ENCODE measurements around the gene DENND11. TPM values are rescaled to one million over a fixed set of nuclear protein-coding genes. Genes with fewer than 3 reads are reported as not detected.

The DENND11 gene
- polyA plus RNA-seq, 5 donors, result 30.4 to 50.4 (median 40.0) TPM

Other genes starting within 250 kb of the DENND11 start
- 10 to 100 TPM; 34.6 to 41.5 (median 40.2) TPM for gene AGK, start 150.8 kb downstream of the DENND11 start, polyA plus RNA-seq (ENCODE audit: insufficient read depth in 1 of 5, insufficient read length in 5 of 5, low replicate concordance in 1 of 5)
- gene WEE2, start 6.2 kb upstream of the DENND11 start, polyA plus RNA-seq (ENCODE audit: insufficient read depth in 1 of 5, insufficient read length in 5 of 5, low replicate concordance in 1 of 5), result under 1 TPM; 0.26 to 0.60 (median 0.44) TPM
- 100 to 1,000 TPM; 115 to 148 (median 119) TPM for gene SSBP1, start 36.2 kb upstream of the DENND11 start, polyA plus RNA-seq (ENCODE audit: insufficient read depth in 1 of 5, insufficient read length in 5 of 5, low replicate concordance in 1 of 5)
- 1 to 10 TPM in 4 of 5 donors, under 1 TPM in 1; 0.24 to 2.5 (median 2.0) TPM for gene TAS2R3, start 61.9 kb upstream of the DENND11 start, polyA plus RNA-seq (ENCODE audit: insufficient read depth in 1 of 5, insufficient read length in 5 of 5, low replicate concordance in 1 of 5)
- 1 to 10 TPM; 1.9 to 6.3 (median 5.5) TPM for gene TAS2R4, start 74.5 kb upstream of the DENND11 start, polyA plus RNA-seq (ENCODE audit: insufficient read depth in 1 of 5, insufficient read length in 5 of 5, low replicate concordance in 1 of 5)
- gene TAS2R5, start 88.1 kb upstream of the DENND11 start, polyA plus RNA-seq (ENCODE audit: insufficient read depth in 1 of 5, insufficient read length in 5 of 5, low replicate concordance in 1 of 5), result 10 to 100 TPM in 2 of 5 donors, 1 to 10 TPM in 3; 6.2 to 11.0 (median 6.7) TPM
- 1 to 10 TPM in 1 of 5 donors, under 1 TPM in 4; 0.38 to 1.6 (median 0.50) TPM for gene PRSS37, start 139.3 kb upstream of the DENND11 start, polyA plus RNA-seq (ENCODE audit: insufficient read depth in 1 of 5, insufficient read length in 5 of 5, low replicate concordance in 1 of 5)
- not detected for gene OR9A4, start 214.2 kb upstream of the DENND11 start, polyA plus RNA-seq (ENCODE audit: insufficient read depth in 1 of 5, insufficient read length in 5 of 5, low replicate concordance in 1 of 5)
- 1 to 10 TPM in 2 of 5 donors, under 1 TPM in 3; 0.18 to 1.2 (median 0.80) TPM for gene CLEC5A, start 244.8 kb upstream of the DENND11 start, polyA plus RNA-seq (ENCODE audit: insufficient read depth in 1 of 5, insufficient read length in 5 of 5, low replicate concordance in 1 of 5)

Data from right lung (tissue), 5 donors.